KMS-11 (cell line): ENCODE data around the gene CFAP46.

Source experiments
- H2AFZ ChIP-seq: fragments of 200-600 bp; sonication (generic); 2 replicates; pipeline ENCODE4 v1.6.1; 2016; ENCODE audit warnings: antibody characterized with exemption, mixed run types, low read depth
- H3K27ac ChIP-seq: fragments of 200-600 bp; sonication (generic); 2 replicates; pipeline ENCODE4 v1.6.1; 2016; ENCODE audit warnings: mild to moderate bottlenecking, mixed run types
- H3K27me3 ChIP-seq: fragments of 200-600 bp; sonication (generic); 2 replicates; pipeline ENCODE4 v1.6.1; 2017; ENCODE audit warnings: mild to moderate bottlenecking, low read depth, mixed run types, moderate library complexity; ENCODE audit not compliant: insufficient read depth
- H3K36me3 ChIP-seq: fragments of 200-600 bp; sonication (generic); 2 replicates; pipeline ENCODE4 v1.6.1; 2017; ENCODE audit warnings: mild to moderate bottlenecking, mixed run types; ENCODE audit not compliant: insufficient read depth
- H3K4me1 ChIP-seq: fragments of 200-600 bp; sonication (generic); 2 replicates; pipeline ENCODE4 v1.6.1; 2016; ENCODE audit warnings: mild to moderate bottlenecking, low read depth, mixed run types; ENCODE audit not compliant: poor library complexity, severe bottlenecking
- H3K4me2 ChIP-seq: fragments of 200-600 bp; sonication (generic); 2 replicates; pipeline ENCODE4 v1.7.0; 2016; ENCODE audit warnings: mild to moderate bottlenecking, mixed run types
- H3K4me3 ChIP-seq: fragments of 200-600 bp; sonication (generic); IDR thresholded peaks from 2 replicates; pipeline ENCODE4 v1.6.1; 2017; ENCODE audit warnings: low read depth, low read length, mixed read lengths; ENCODE audit not compliant: insufficient read depth
- H3K79me2 ChIP-seq: fragments of 200-600 bp; sonication (generic); 2 replicates; pipeline ENCODE4 v1.6.1; 2016; ENCODE audit warnings: low read depth, mixed run types; ENCODE audit not compliant: insufficient read depth
- H3K9ac ChIP-seq: fragments of 200-600 bp; sonication (generic); 2 replicates; pipeline ENCODE4 v1.6.1; 2016; ENCODE audit warnings: mild to moderate bottlenecking, mixed run types
- H4K20me1 ChIP-seq: fragments of 200-600 bp; sonication (generic); 2 replicates; pipeline ENCODE4 v1.6.1; 2016; ENCODE audit warnings: mild to moderate bottlenecking, mixed run types; ENCODE audit not compliant: insufficient read depth
- CTCF ChIP-seq: fragments of 200-600 bp; sonication (generic); conservative IDR thresholded peaks from 2 replicates; pipeline ENCODE4 v1.6.1; 2017; ENCODE audit warnings: low read depth, mild to moderate bottlenecking, antibody characterized with exemption, low read length, moderate library complexity, mixed read lengths

Gene CFAP46

GRCh38 chr10:132974249-132974796 is 32.0 kb upstream of the CFAP46 start:
- no peak overlapping the region for H3K4me2 ChIP-seq
- no peaks in the 10 kb centered on the region for H3K4me1 ChIP-seq
- H3K27ac ChIP-seq, result no peak overlapping the region
- no peak overlapping the region for H2AFZ ChIP-seq
- no peaks in the 10 kb centered on the region for H3K36me3 ChIP-seq
- no peaks in the 10 kb centered on the region for H3K79me2 ChIP-seq
- H3K27me3 ChIP-seq, result peaks cover 29% of the 10 kb centered on the region; the same call in 1 of the 2 replicates
- no peak overlapping the region for H3K9ac ChIP-seq
- no peak for TF ChIP-seq CTCF
- H3K4me3 ChIP-seq, result no peak overlapping the region
- H4K20me1 ChIP-seq, result no peaks in the 10 kb centered on the region

- H2AFZ ChIP-seq, result no peak overlapping the region
- H3K4me1 ChIP-seq, result no peaks in the 10 kb centered on the region
- no peaks in the 10 kb centered on the region for H3K36me3 ChIP-seq
- H3K4me3 ChIP-seq, result no peak overlapping the region
- H3K27ac ChIP-seq, result no peak overlapping the region
- H4K20me1 ChIP-seq, result no peaks in the 10 kb centered on the region
- no peak for TF ChIP-seq CTCF
- H3K4me2 ChIP-seq, result no peak overlapping the region
- H3K27me3 ChIP-seq, result peaks cover 26% of the 10 kb centered on the region; the same call in 1 of the 2 replicates
- H3K79me2 ChIP-seq, result no peaks in the 10 kb centered on the region
- H3K9ac ChIP-seq, result no peak overlapping the region
Measured at GRCh38 chr10:132973903-132974241, 31.5 kb upstream of the CFAP46 start.

GRCh38 chr10:132972986-132973902 is 30.9 kb upstream of the CFAP46 start:
- Histone ChIP-seq H3K9ac (no peak overlapping the region), H2AFZ (no peak overlapping the region), H3K4me2 (no peak overlapping the region), H3K27me3 (peaks cover 26% of the 10 kb centered on the region; the same call in 1 of the 2 replicates), H3K27ac (no peak overlapping the region), H4K20me1 (no peaks in the 10 kb centered on the region), H3K4me1 (no peaks in the 10 kb centered on the region), H3K4me3 (no peak overlapping the region), H3K36me3 (no peaks in the 10 kb centered on the region), H3K79me2 (no peaks in the 10 kb centered on the region)
- no peak for TF ChIP-seq CTCF

GRCh38 chr10:132972149-132972985 is 30.0 kb upstream of the CFAP46 start:
- peaks cover 17% of the 10 kb centered on the region; the same call in 1 of the 2 replicates for H3K27me3 ChIP-seq
- H3K79me2 ChIP-seq, result no peaks in the 10 kb centered on the region
- no peaks in the 10 kb centered on the region for H3K36me3 ChIP-seq
- H2AFZ ChIP-seq, result no peak overlapping the region
- no peak for TF ChIP-seq CTCF
- no peak overlapping the region for H3K4me2 ChIP-seq
- H3K4me1 ChIP-seq, result no peaks in the 10 kb centered on the region
- no peak overlapping the region for H3K4me3 ChIP-seq
- no peaks in the 10 kb centered on the region for H4K20me1 ChIP-seq
- H3K9ac ChIP-seq, result no peak overlapping the region
- no peak overlapping the region for H3K27ac ChIP-seq
